Coronary artery (tissue), 2 donors: ENCODE data around the gene KDM2A.

ENCODE experiments used
- DNase-seq: peaks from one replicate; pipeline ENCODE4 v3.0.0-alpha.2; 2017; ENCODE audit warnings: low spot score
- H3K27ac ChIP-seq, 2 donors: fragments of 200-600 bp; sonication (generic); one replicate each; pipeline ENCODE4 v1.5.1; 2016 to 2019
- H3K4me3 ChIP-seq: fragments of 200-600 bp; sonication (generic); 2 replicates; pipeline ENCODE4 v1.5.1; 2016; ENCODE audit warnings: mild to moderate bottlenecking, moderate library complexity
- CTCF ChIP-seq: fragments of 200-600 bp; sonication (generic); IDR thresholded peaks from one replicate; pipeline ENCODE4 v1.5.1; 2019; ENCODE audit warnings: antibody characterized with exemption

The KDM2A gene

GRCh38 chr11:67261640-67261945 is 142.5 kb downstream of the KDM2A start:
- DNase-seq, result no peak
- Histone ChIP-seq H3K4me3 (peak overlapping the region; percentile 69), H3K27ac (peak overlapping the region in 1 of 2 donors; percentile 15)
- no peak for TF ChIP-seq CTCF

DNA sequence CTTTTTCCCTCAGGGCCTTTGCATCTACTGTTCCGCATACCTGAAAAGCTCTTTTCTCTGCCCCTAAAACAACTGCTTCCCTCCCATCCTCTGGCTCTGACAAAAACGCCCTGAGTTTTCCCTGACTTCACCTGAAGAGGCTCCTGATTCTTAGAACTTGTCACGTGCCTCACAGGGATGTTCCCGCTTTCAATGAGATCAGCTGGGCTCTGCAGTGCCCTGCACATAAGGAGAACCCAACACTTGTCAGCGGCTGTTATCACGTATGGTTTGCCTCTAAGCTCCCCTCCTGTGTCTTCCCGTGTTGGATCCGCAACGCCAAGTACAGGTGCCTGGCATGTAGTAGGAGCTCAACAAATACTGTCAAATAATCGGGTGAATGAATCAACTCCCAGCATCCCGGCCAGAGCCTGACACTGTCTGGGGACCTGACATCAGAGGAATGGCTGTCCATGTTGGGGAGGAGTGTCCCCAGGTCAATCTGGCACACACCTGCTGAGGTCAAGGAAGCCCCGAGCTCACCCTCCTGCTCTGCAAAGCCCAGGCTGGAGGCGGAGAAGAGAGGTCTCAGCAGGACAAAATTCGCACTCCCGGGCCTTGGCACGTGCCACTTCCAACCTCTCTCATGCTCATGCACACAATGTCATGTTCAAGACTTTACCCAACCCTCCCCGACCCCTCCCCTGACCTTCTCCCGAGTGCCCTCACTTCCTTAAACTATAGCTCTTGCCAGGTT is 143.1 kb downstream of the KDM2A start:
- TF ChIP-seq CTCF, result no peak
- H3K27ac ChIP-seq, result peak overlapping the region in 1 of 2 donors; percentile 79
- peak overlapping the region; percentile 69 for H3K4me3 ChIP-seq
- DNase-seq, result peak; percentile 73

- H3K4me3 ChIP-seq, result peak overlapping the region; percentile 24
- DNase-seq, result peak; percentile 86
- peak overlapping the region in 1 of 2 donors; percentile 79 for H3K27ac ChIP-seq
- TF ChIP-seq CTCF, result peak; percentile 63
Measured at GRCh38 chr11:67262731-67263675, 143.9 kb downstream of the KDM2A start.

DNA sequence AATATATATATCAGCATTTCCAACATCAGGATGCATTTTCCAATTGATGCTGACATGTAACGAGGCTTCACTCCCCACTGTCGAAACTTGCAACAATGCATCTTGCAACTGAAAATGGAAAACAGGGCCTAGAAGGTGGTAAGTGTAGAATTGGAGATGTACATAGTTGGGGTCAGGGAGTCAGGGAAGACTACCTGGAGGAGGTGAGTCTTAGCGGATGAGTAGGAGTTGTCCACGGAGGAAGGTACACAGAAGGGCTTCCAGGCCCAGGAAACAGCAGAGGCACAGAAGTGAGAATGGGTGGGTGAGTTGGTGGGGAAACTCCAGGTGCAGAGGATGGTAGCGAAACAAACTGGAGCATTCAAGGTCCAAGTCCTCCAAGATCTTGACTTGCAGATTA is 145.2 kb downstream of the KDM2A start:
- H3K27ac ChIP-seq, result no peak overlapping the region
- TF ChIP-seq CTCF, result no peak
- DNase-seq, result no peak
- H3K4me3 ChIP-seq, result no peak overlapping the region

DNA sequence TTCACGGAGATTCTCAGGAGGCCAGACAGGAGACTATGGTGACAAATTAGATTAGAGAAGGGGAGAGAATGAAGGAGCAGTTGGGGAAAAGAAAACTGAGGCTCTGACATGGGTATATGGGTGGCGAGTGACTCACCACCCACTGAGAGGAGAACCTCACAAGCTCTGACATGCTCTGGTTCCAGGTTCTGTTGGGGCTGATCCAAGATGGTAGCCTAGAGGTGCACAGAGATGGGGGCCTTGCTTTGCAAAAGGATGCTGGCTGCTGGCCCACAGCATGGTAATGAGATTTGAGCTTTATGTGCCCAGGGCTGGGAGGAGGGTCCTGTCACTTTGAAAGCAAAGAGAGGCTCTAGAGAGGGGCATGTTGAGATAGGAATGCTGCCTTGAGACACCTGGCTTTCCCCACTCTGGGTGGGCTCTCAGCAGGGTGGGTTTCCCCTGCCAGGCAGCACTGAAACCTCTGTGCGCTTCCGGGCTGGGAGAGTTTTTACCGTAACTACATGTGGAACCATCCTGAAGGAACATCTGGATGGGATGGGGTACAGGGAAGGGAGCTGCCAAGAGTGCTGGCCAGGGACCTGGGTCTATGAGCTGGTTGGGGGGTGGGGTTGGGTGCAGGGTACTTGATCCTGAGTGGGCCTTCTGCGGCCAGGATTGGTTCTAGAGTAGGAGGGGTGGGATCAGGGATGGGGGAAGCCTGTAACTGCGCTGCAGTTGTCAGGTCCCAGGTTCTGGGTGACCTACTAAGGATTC is 146.0 kb downstream of the KDM2A start:
- no peak for DNase-seq
- Histone ChIP-seq H3K4me3 (no peak overlapping the region), H3K27ac (peak overlapping the region in 1 of 2 donors; percentile 91)
- TF ChIP-seq CTCF, result no peak

- peak overlapping the region; percentile 70 to 91 for H3K27ac ChIP-seq
- peak; percentile 54 for TF ChIP-seq CTCF
- DNase-seq, result peak; percentile 82
- H3K4me3 ChIP-seq, result peak overlapping the region; percentile 98
Measured at GRCh38 chr11:67265633-67266448, 146.8 kb downstream of the KDM2A start.
